GM10266 (cell line): ENCODE data around the gene CFAP20.

Experiments
- DNase-seq: peaks from one replicate; pipeline ENCODE4 v3.0.0; 2012; ENCODE audit errors: extremely low spot score
- CTCF ChIP-seq: IDR thresholded peaks from 2 replicates; pipeline ENCODE4 v1.5.1; 2012; ENCODE audit warnings: mild to moderate bottlenecking, low read depth; ENCODE audit not compliant: control insufficient read depth, insufficient read depth; ENCODE audit errors: missing control alignments

Gene CFAP20

GRCh38 chr16:58107709-58108108 is 21.5 kb downstream of the CFAP20 start:
- TF ChIP-seq CTCF: no peak
- no peak for DNase-seq

- TF ChIP-seq CTCF: no peak
Observed at GRCh38 chr16:58107228-58107627, 22.0 kb downstream of the CFAP20 start.

GRCh38 chr16:58105631-58106030 is 23.6 kb downstream of the CFAP20 start:
- no peak for DNase-seq
- TF ChIP-seq CTCF: no peak

More at GRCh38 chr16:58107228-58107627, 22.0 kb downstream of the CFAP20 start:
- DNase-seq: no peak

GRCh38 chr16:58102665-58103392 is 26.4 kb downstream of the CFAP20 start:
- DNase-seq: no peak
- TF ChIP-seq CTCF: no peak

- TF ChIP-seq CTCF: no peak
- no peak for DNase-seq
Observed at GRCh38 chr16:58099956-58100300, 29.3 kb downstream of the CFAP20 start.

- DNase-seq: no peak
- no peak for TF ChIP-seq CTCF
Observed at GRCh38 chr16:58099097-58099955, 29.9 kb downstream of the CFAP20 start.
